Midbrain (tissue), 1 donor: ENCODE results near the gene LHX3.

Experiments used
- DNase-seq: peaks from one replicate; lab custom pipeline; 2025; lab: John Stamatoyannopoulos, UW

The LHX3 gene

DNA sequence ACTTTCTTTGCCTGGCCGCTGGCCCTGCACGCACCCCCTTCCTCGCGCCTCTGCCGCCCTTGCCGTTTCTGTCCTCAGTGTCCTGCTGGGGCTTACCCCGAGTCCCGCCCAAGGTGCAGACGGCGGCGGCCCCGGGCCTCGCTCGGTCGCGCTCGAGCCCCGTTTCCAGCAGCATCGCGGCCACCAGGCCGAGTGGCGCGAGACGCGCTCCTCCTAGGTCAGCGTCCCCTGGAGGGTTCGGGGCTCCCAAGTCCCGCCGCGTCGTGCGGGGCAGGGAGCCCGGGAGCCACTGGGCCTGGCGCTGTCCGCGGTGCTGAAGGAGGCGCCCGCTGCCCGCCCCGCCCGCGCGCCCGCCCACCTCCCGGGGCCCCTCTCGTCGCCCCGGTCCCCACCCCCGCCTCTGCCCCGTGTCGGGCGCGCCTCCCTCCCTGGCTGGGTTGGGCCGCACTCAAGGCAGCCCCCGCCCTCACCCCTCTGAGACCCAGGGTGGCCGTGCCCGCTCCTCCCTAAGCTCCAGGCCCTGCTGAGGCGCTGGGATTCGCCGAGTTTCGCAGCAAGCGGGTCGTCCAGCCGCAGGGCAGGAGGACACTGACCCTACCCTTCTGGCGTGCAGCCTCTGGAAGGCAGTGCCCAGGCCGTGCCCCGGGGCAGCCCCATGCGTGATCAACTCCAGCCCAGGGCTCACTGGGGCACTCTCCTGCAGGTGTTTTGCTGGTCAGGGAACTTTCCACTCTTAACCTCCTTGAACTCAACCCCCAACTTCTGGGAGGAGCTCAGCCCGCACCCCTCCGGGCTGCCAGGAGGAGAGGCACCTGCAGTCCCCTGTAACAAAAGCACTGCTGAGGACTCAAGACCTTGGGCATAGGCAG is at the start of gene LHX3:
TSS of gene LHX3 (minus strand) at position 291 of the 869 bp plus-strand sequence. CDS start at position 175, 116 bp downstream.
- DNase-seq, result no peak

DNA sequence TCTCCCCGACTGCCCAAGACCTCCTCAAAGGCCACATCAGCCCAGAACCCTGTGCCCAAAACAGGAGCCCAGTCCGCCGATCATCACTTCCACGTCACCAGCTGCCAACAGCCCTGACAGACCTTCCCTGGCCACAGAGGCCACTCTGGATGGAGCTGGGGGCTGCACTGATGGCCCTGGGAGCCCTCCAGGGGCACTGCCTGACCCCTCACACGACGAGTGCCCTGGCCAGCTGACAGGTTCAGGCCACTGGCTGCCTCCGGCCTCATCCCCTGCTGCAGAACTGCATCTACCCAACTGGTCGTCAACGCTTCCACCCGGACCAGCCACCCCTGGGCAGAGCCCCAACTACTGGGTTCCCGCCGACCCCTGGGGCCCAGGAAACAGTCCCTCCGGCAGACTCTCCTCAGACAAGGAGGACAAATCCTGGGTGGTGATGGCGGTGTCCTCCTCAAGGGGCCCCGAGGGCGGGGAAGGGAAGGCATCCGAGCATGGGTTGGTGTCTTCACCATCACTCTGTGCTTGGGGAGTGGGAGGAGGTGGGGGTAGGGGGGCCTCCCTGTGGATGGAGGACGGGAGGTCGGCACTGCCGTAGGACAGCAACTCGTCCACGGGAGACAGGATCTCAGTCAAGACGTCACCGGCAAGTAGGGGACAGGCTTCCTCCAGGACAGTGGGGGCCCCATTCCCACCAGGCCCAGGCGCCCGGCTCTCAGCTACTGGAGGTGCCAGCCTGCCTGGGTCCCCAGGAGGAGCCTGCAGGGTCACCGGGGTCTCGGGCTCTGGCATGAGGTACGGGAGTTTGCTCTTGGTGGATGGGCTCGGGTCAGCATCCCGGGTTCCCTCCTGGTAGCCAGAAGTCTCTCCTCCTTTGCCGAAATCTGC is 48.6 kb upstream of the LHX3 start:
- no peak for DNase-seq

DNA sequence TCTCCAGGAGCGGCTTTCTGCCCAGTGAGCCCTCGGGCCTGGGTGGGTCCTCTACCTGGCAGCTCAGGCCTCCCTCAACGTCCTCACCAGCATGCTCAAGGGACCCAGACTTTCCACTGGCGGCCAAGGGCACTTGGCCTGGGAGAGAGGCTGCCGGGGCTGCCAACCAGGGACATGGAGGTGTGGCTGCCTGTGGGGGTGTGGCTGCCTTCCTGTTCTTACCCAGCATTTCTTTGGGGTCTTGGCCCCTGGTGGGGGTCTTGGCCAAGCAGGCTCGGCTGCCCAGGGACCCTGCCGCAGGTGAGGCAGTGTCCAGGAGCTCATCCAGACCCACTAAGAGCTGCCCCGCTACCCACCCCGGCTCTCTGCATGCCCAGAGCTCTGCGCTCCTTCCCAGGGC is 47.9 kb upstream of the LHX3 start:
- DNase-seq, result no peak

DNA sequence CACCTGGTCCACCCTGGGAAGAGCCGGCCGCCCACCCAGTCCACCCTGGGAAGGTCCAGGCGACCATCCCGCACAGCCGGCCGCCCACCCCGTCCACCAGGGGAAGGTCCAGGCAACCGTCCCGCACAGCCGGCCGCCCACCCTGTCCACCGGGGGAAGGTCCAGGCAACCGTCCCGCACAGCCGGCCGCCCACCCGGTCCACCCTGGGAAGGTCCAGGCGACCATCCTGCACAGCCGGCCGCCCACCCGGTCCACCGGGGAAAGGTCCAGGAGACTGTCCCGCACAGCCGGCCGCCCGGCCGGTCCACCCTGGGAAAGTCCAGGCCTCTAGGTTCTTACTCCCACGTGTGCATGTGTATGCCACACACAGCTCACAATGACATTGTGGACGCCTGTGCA is 47.4 kb upstream of the LHX3 start:
- DNase-seq, result no peak

DNA sequence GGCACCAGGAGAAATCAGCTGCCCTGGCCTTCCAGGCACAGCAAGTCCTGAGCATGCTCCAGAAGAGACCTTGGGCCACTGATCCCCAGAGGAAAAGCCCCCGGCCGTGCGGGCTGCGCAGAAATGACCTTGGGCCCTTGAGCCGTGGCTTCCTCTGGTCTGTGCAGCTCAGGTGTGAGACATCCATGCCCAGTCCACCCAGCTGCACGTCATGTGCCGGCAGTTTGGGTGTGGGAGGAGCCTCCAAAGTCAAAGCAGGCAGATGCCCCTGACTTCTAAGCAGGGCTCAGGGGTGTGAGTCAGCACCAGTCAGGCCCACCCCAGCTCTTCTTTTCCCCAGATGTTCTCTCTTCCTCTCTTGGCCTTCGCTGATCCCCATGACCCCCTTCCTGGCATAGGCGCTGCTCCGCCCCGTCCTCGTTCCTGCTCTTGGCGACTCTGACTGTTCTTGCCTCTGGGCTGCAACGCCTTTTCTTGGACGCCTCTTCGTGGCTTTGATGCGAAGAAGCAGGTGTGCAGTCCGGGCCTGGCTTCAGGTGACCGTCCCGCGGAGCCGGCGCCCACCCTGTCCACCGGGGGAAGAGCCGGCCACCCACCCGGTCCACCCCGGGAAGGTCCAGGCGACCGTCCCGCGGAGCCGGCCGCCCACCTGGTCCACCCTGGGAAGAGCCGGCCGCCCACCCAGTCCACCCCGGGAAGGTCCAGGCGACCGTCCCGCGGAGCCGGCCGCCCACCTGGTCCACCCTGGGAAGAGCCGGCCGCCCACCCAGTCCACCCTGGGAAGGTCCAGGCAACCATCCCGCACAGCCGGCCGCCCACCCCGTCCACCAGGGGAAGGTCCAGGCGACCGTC is 46.6 kb upstream of the LHX3 start:
- no peak for DNase-seq

DNA sequence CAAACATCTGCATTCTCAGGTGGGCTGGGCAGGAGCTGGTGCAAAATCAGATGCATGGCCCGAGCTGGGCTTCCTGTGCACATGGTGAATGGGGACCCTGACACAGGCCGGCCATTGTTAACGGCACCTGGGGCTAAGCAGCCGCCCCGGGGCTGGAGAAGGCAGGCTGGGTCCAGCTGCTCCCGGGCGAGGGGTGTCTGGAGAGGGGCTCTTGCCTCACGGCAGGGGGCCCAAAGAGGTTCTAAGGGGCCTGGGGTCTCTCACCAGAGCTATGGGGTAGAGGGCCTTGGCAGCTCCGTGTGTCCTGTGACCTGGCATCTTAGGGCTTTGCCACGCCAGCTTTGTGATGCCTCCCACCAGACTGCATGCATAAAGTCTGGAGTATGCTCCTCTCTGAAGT is 45.7 kb upstream of the LHX3 start:
- DNase-seq, result no peak

DNA sequence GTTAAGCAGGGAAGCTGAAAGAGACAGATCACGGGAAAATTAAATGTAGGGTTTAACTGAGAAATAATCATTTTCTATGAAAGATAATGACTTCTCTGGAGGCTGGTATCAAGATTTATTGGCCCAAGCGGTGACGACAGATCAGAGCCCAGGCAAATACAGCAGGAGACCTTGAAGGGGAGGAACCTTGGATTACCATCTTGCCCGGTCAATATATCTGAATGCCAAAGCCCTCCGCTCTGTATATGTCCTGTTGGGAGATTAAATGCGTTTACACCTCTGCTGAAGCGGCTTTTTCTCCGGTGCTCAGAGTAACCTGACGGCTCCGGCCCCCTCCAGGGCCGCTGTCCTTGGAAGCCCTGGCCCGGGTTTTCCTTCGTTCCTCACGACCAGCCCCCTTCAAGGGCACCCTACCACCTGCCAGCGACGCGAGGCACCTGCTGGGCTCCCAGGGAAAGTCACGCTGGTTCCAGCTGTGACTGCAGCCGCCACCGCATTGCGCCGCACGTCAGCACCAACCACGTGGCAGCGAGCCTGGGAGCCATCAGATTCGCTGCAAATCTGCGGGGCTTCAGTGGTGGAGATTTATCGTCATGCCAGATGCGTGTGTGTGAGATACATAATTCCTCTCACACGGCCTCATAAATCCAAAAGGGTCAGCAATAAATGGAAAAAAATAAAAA is 45.1 kb upstream of the LHX3 start:
- DNase-seq, result no peak

DNA sequence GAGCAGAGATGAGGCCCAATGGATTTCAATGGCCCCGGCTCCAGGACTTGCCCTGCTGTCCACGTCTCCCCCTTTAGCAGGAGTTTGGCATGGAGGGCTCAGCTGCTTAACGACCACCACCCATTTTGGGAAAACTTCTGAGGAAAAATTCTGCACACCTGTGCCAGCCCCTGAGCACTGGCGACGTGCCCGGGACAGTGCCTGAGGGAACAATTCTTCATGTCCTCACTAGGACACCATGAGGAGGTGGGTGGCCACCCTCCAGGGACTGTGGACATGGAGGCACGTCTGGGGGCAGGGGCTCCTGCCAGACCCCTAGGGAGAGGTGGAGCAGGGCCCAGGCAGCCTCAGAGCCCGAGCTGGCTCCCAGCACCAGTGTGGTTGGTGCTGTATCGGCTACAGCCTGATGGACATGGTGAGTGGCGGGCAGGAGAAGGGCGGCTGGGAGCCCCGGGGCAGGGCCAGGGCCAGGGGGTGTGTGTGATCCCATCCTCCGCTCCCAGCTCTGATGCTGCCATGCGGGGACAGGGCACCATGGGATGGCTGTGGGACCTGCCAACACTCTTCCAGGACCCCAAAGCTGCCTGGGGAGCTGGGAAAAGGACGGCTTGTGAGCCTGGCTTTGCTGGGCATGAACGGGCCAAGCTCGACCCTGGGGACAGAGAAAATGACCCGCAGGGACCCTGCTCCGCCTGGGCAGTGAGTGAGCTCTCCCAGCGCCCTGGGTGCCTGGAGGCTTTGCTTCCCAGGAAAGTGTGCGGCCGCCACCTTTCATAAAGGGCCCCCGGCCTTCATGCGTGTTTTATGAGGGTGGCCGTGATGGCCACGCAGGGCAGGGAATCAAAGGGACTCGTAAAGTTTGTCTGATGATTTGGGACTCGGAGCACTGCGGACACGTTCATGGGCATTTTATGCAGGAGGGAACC is 44.3 kb upstream of the LHX3 start:
- no peak for DNase-seq

DNA sequence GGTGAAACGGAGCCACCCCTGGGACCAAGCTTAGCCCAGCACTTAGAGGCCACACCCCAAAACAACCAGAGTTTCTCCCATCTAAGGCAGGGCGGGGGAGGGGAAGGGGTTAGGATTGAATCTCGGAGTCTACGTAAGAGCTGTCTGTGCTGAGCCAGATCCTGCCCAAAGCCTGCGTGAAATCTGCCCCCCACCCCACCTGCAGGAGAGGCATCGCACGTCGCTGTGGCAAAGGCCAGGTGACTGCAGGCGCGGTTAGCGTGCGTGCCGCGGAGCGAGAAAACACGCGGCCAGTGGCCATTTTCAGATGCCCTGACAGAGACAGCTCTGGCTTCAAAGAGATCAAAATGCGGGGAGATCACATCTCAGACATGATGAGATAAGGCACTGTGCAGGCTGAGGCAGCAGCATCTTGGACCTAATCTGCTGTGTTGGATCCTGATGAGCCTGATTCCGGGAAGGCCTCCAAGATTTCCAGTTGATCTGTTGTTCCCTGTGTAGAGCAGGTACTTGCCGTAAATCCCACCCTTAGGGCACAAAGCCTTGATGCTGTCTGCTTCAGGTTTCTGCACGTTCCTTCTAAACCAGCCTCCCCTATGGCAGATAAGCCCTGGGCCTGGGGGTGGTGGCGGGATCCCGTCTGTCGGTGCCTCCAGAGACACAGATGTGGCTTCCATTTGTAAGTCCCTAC is 43.2 kb upstream of the LHX3 start:
- DNase-seq, result no peak

DNA sequence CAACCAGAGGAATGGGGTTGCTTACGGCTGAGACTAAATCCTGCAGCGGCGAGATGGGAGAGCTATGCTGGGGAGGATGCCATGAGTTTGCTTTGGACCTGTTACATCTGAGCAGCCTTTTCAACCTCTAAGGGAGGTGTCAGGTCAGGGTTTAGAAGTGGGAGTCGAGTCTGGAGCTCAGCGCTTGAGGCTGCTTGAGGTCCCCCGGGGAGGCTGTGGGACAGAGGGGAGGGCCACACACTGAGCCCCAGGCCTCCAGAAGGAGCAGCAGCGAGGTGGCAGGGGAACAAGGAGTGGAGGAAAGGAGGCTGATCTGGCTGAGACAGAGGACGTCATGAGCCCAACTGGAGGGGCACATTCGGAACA is 42.6 kb upstream of the LHX3 start:
- DNase-seq, result no peak

DNA sequence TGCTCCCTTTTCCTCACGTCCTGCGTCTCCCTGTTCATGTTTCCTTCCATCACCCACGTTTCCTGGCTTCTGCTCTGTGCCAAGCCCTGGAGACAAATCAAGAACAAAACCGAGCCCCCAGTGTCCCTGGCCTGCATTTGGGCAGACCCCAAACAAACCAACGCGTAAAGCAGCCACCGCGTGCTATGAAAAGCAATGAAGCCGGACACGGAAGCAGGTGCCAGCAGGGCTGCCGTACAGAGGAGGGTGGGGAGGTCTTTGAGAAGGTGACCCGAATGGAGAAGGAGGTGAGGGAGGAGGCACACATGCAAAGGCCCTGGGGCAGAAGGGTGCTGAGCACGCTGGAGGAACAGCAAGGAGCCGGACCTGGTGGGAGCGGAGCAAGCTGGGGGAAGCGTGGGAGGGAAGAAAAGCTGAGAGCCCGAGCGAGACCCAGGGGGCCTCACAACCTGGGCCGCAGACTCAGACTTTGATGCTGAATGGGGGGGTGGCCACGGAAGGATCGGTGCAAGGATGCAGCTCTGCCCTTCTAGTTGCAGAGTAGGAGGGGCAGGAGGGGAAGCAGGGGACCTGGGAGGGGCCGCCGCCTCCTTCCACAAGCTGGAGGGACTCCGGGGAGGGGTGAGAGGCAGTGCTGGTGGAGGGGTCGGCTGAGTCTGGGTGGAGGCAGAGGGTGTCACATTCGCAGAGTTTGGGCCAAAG is 42.1 kb upstream of the LHX3 start:
- DNase-seq, result no peak

DNA sequence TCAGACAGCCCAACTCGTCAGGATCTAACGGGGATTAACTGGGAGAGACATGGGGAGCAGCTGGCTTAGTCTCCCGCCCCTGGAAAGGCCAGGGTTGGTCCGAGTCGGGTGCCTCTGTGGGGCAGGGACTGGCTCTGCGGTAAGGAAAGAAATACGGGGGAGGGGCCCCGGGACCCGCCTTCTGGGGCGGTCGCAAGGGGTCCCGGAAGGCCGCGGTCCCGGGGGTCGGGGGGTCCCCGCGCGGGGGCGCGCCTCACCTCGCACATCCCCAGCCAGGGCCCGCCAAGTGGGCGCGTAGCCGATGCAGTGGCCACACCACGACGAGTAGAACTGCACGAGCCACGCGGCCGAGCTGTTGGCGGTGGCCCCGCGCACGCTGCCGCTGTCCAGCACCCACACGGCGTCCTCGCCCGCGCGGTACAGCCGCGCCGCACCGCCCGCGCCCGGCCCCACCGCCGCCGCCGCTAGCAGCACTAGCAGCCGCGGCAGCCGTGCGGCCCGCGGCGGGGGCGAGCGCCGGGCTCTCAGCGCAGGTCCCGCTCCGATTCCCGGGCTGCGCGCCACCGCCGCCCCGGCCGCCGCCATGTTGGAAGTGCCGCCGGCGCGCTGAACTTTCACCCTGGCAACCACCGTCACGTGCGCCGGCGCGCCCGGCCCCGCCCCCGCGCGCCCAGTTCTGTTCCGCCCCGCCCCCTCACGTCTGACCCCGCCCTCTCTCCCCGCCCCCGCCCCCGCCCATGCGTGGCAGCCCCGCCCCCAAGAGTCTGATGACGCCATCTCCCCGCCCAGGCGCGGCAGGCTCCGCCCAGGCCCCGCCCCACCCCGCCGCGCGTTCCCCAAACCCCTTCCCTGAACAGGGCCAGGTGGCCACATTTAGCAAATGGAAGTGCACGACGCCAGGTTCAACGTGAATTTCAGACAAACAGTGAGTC is 40.6 kb upstream of the LHX3 start, which contains the start of gene QSOX2:
TSS of gene QSOX2 (minus strand) at position 594 of the 932 bp plus-strand sequence. CDS start at position 585, 9 bp downstream.
- peak; percentile 86 for DNase-seq

DNA sequence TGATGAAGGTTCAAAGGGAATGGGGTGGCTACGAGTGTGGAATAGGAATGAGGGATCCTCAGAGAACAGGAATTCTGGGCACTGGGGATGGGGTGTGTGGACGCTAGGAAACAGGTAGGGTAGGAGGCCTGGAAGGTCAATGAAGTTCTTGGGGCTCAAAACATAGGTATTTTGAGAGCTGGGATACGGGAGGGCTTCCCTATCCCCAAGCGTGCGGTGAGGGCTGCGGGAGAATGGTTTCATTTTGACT is 40.0 kb upstream of the LHX3 start:
- DNase-seq, result no peak

DNA sequence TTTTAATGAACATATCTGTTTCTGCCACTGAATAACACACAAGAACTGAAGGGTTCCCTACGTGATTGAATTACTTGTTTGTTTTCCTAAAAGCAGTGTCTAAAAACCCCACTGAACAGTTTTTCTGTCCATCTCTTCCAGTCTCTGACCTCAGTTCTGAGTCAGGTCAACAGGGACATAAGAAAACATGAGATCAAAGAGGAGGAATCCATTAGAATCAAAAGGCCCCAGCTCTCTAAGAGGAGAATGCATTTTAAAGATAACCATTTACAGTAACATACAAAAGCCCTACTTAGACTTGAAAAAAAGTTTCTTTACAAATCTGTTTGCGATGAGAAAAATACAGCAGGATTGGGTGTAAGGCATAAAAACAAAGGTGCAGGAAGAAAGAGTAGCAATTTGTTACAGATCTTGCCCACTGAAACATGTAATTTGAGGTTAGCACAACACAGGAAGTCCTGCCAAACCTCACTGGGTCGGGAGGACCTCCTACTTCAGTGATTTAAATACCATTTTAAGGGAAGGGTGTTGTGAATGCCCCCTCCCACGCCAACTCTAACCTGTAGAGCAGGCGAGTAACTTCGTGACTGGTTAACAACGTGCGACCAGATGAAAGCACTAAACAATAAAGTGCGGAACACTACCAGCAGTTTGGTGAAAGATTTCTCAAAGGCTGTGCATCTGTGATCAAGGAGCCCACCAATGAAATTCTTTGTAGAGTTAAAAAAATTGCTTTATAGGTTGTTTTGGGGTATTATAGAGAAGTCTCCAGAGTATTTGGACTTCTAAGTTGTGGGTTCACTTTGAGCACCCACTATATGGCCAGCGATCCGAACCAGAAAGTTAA is 39.4 kb upstream of the LHX3 start:
- no peak for DNase-seq

DNA sequence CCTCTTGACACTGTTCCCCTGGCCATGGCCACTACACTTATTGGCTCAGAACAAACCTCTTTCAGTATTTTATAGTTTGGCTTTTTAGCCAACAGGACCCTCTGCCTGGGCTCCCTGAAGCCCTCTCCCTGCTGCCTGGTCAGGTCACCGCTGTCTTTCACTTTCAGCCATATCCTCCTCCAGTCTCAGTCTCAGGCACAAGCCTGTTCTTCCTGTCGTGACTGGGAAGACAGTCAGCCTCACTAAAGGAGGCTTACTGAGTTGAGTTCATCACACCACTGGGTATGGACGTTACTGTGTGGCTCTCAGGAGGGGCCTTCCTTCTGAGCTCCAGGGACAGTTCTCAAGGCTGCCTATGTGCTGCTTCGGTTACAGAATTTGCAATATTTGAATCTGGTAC is 38.7 kb upstream of the LHX3 start:
- no peak for DNase-seq

DNA sequence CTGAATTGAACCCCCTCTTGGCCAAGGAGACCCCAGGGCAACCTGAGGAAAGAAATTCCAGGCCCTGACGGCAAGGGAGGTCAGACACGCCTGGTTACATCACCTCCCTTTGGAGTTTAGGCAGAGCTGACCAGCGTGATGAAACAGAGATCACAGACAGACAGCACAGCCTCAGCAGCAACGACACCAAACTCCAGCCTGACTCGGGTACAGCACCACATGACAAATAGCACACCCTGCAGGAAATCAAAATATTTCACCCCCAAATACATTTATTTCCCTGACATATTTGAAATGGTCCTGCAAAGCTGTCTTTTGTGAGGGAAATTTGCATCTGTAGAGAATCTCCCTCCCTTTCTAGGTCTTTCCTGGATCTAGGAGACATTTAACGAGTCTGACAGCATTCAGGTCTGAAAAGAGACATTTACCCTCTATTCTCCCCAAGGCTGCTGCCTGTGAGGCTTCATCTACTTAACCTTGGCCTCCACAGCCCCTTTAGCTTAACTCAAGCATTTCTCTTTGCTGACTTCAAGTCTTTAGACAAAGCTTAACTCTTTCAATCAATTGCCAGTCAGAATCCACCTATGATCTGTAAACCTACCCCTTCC is 38.1 kb upstream of the LHX3 start:
- no peak for DNase-seq

DNA sequence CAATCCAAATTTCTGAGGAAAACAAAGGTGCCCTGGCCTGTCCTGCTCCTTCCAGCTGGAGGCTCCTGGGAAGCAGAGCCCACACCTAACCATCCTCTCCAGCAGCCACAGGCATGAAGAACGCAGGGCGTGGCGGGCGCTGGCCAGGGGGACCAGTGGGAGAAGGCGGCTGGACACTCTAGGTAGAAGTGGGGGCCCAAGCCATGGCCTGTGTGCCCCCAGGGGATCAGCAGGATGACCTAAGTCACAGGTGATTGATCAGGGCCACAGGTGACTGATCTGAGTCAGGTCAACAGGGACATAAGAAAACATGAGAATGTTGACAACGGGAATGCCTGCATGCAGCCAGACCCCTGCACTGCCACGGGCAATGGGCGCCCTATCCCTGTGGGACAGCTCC is 37.3 kb upstream of the LHX3 start:
- no peak for DNase-seq
